ENCODE data around the gene CDH13.

DNA sequence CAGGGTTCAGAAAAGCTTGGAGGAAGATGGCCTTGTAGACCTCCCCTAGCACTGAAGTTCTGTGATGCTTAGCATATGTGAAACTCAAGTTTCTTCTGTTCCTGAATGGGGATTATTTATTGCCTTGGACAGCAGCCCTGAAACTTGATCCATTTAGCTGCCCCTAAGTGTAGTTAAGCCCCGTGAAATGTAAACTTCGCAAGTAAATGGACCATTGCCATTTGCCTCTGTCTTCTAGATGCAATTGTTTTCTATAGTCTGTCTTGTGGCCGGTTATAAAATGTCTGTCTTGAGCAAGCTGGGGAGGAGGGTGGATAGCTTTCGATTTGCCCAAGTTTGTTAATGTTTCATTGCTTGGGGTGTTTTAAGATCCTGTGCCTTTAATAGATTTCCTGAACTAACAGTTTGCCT is 261.8 kb downstream of the CDH13 start:
- TF ChIP-seq, protein P1, sequence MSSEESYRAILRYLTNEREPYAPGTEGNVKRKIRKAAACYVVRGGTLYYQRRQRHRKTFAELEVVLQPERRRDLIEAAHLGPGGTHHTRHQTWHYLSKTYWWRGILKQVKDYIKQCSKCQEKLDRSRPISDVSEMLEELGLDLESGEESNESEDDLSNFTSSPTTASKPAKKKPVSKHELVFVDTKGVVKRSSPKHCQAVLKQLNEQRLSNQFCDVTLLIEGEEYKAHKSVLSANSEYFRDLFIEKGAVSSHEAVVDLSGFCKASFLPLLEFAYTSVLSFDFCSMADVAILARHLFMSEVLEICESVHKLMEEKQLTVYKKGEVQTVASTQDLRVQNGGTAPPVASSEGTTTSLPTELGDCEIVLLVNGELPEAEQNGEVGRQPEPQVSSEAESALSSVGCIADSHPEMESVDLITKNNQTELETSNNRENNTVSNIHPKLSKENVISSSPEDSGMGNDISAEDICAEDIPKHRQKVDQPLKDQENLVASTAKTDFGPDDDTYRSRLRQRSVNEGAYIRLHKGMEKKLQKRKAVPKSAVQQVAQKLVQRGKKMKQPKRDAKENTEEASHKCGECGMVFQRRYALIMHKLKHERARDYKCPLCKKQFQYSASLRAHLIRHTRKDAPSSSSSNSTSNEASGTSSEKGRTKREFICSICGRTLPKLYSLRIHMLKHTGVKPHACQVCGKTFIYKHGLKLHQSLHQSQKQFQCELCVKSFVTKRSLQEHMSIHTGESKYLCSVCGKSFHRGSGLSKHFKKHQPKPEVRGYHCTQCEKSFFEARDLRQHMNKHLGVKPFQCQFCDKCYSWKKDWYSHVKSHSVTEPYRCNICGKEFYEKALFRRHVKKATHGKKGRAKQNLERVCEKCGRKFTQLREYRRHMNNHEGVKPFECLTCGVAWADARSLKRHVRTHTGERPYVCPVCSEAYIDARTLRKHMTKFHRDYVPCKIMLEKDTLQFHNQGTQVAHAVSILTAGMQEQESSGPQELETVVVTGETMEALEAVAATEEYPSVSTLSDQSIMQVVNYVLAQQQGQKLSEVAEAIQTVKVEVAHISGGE (tag by site-specific recombination; conservative IDR thresholded peaks at IDR 0.05; ENCODE audit: low read depth): no peak
- TF ChIP-seq, protein P2, sequence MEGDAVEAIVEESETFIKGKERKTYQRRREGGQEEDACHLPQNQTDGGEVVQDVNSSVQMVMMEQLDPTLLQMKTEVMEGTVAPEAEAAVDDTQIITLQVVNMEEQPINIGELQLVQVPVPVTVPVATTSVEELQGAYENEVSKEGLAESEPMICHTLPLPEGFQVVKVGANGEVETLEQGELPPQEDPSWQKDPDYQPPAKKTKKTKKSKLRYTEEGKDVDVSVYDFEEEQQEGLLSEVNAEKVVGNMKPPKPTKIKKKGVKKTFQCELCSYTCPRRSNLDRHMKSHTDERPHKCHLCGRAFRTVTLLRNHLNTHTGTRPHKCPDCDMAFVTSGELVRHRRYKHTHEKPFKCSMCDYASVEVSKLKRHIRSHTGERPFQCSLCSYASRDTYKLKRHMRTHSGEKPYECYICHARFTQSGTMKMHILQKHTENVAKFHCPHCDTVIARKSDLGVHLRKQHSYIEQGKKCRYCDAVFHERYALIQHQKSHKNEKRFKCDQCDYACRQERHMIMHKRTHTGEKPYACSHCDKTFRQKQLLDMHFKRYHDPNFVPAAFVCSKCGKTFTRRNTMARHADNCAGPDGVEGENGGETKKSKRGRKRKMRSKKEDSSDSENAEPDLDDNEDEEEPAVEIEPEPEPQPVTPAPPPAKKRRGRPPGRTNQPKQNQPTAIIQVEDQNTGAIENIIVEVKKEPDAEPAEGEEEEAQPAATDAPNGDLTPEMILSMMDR (tag by site-specific recombination; IDR thresholded peaks at IDR 0.05): no peak
- TF ChIP-seq ZNF292 (tag by site-specific recombination; IDR thresholded peaks at IDR 0.05; ENCODE audit: borderline replicate concordance, low read depth): no peak
- TF ChIP-seq ZNF792 (tag by site-specific recombination; IDR thresholded peaks at IDR 0.05): no peak
- no peak for TF ChIP-seq REPIN1 (tag by site-specific recombination; IDR thresholded peaks at IDR 0.05; ENCODE audit: low read depth)
- no peak for TF ChIP-seq ZBTB17 (tag by site-specific recombination; IDR thresholded peaks at IDR 0.05)

All from HEK293 (cell line).